DND-41 (cell line): ENCODE data around the gene PHACTR1.

ENCODE experiments used
- ATAC-seq: fragments of 200-7000 bp; cut with Tn5 transposase; 3 replicates; pipeline ENCODE4 v1.9.1; 2021; ENCODE audit warnings: low read depth; ENCODE audit not compliant: insufficient read depth
- DNase-seq: peaks from one replicate; pipeline ENCODE4 v3.0.0-alpha.2; 2020
- H2AFZ ChIP-seq: 2 replicates; pipeline ENCODE4 v1.6.0; 2012; ENCODE audit warnings: low read depth, low read length
- H3K27ac ChIP-seq: 2 replicates; pipeline ENCODE4 v1.5.1; 2012; ENCODE audit warnings: low read length, inconsistent platforms
- H3K27me3 ChIP-seq: fragments of 200-600 bp; sonication (generic); 2 replicates; pipeline ENCODE4 v1.6.0; 2012; ENCODE audit warnings: low read length, mild to moderate bottlenecking, inconsistent platforms; ENCODE audit not compliant: insufficient read depth, poor library complexity
- H3K36me3 ChIP-seq: 2 replicates; pipeline ENCODE4 v1.5.1; 2012; ENCODE audit warnings: low read length, inconsistent platforms; ENCODE audit not compliant: insufficient read depth
- H3K4me1 ChIP-seq: 2 replicates; pipeline ENCODE4 v1.5.1; 2012; ENCODE audit warnings: mild to moderate bottlenecking, low read length; ENCODE audit not compliant: insufficient read depth
- H3K4me2 ChIP-seq: 2 replicates; pipeline ENCODE4 v1.6.0; 2012; ENCODE audit warnings: mild to moderate bottlenecking, moderate library complexity, low read length, inconsistent platforms; ENCODE audit not compliant: insufficient read depth
- H3K4me3 ChIP-seq, 2 experiments: fragments of 200-600 bp in 1 of 2; shearing (Covaris generic) in 1 of 2; 2 replicates each; pipeline ENCODE4 v1.5.1; 2012 to 2016; ENCODE audit warnings: inconsistent platforms in 2 of 2, low read length in 2 of 2, mild to moderate bottlenecking in 2 of 2, low read depth in 1 of 2, moderate library complexity in 1 of 2
- H3K79me2 ChIP-seq: 2 replicates; pipeline ENCODE4 v1.6.0; 2012; ENCODE audit warnings: low read length, inconsistent platforms; ENCODE audit not compliant: insufficient read depth
- H3K9ac ChIP-seq: 2 replicates; pipeline ENCODE4 v1.6.0; 2012; ENCODE audit warnings: low read depth, mild to moderate bottlenecking, inconsistent platforms, low read length, moderate library complexity
- H3K9me3 ChIP-seq: 2 replicates; pipeline ENCODE4 v1.5.1; 2012; ENCODE audit warnings: low read length, moderate library complexity, mild to moderate bottlenecking, inconsistent platforms; ENCODE audit not compliant: insufficient read depth, severe bottlenecking
- H4K20me1 ChIP-seq: 2 replicates; pipeline ENCODE4 v1.6.0; 2012; ENCODE audit warnings: low read length; ENCODE audit not compliant: insufficient read depth
- CTCF ChIP-seq: IDR thresholded peaks from 2 replicates; pipeline ENCODE4 v1.5.1; 2012; ENCODE audit warnings: borderline replicate concordance, low read length, moderate library complexity, mild to moderate bottlenecking; ENCODE audit not compliant: poor library complexity, severe bottlenecking; ENCODE audit errors: extremely low read depth
- EZH2 ChIP-seq: IDR thresholded peaks from 3 replicates; pipeline ENCODE4 v1.6.1; 2012; ENCODE audit warnings: borderline replicate concordance, low read depth, mild to moderate bottlenecking, moderate library complexity, low read length, inconsistent platforms; ENCODE audit not compliant: severe bottlenecking

Gene PHACTR1

GRCh38 chr6:13024616-13025015 lies 308.0 kb downstream of the PHACTR1 start:
- DNase-seq (no peak), ATAC-seq (no peak)
- no peak overlapping the region for H2AFZ ChIP-seq
- no peak overlapping the region for H3K4me2 ChIP-seq
- no peaks in the 10 kb centered on the region for H4K20me1 ChIP-seq
- H3K79me2 ChIP-seq, result no peaks in the 10 kb centered on the region
- H3K4me1 ChIP-seq, result no peaks in the 10 kb centered on the region
- TF ChIP-seq EZH2, result no peak
- H3K4me3 ChIP-seq, result no peak overlapping the region
- no peaks in the 10 kb centered on the region for H3K9me3 ChIP-seq
- H3K36me3 ChIP-seq, result no peaks in the 10 kb centered on the region
- peaks cover 8% of the 10 kb centered on the region for H3K27me3 ChIP-seq
- no peak overlapping the region for H3K9ac ChIP-seq
- H3K27ac ChIP-seq, result no peak overlapping the region

GRCh38 chr6:13025893-13026499 lies 309.4 kb downstream of the PHACTR1 start:
- H3K4me2 ChIP-seq, result no peak overlapping the region
- ATAC-seq (no peak), DNase-seq (no peak)
- no peaks in the 10 kb centered on the region for H3K9me3 ChIP-seq
- no peak overlapping the region for H3K4me3 ChIP-seq
- no peak overlapping the region for H3K27ac ChIP-seq
- H3K27me3 ChIP-seq, result peaks cover 9% of the 10 kb centered on the region
- H4K20me1 ChIP-seq, result no peaks in the 10 kb centered on the region
- H2AFZ ChIP-seq, result no peak overlapping the region
- no peaks in the 10 kb centered on the region for H3K4me1 ChIP-seq
- no peak overlapping the region for H3K9ac ChIP-seq
- H3K36me3 ChIP-seq, result no peaks in the 10 kb centered on the region
- H3K79me2 ChIP-seq, result no peaks in the 10 kb centered on the region
- TF ChIP-seq CTCF (no peak), EZH2 (no peak)

- TF ChIP-seq EZH2 (no peak), CTCF (no peak)
These were observed 310.0 kb downstream of the PHACTR1 start for GRCh38 chr6:13026557-13026956.

GRCh38 chr6:13027207-13027606 lies 310.6 kb downstream of the PHACTR1 start:
- TF ChIP-seq CTCF (no peak), EZH2 (no peak)
- DNase-seq (no peak), ATAC-seq (no peak)
- Histone ChIP-seq H3K9me3 (no peaks in the 10 kb centered on the region), H3K4me2 (no peak overlapping the region), H4K20me1 (no peaks in the 10 kb centered on the region), H2AFZ (no peak overlapping the region), H3K9ac (no peak overlapping the region), H3K4me1 (no peaks in the 10 kb centered on the region), H3K36me3 (no peaks in the 10 kb centered on the region), H3K27ac (no peak overlapping the region), H3K27me3 (peaks cover 9% of the 10 kb centered on the region), H3K4me3 (no peak overlapping the region), H3K79me2 (no peaks in the 10 kb centered on the region)

More at GRCh38 chr6:13026557-13026956, 310.0 kb downstream of the PHACTR1 start:
- H3K9ac ChIP-seq, result no peak overlapping the region
- no peaks in the 10 kb centered on the region for H3K79me2 ChIP-seq
- ATAC-seq, result no peak
- H3K9me3 ChIP-seq, result no peaks in the 10 kb centered on the region
- no peak overlapping the region for H3K4me3 ChIP-seq
- no peaks in the 10 kb centered on the region for H3K4me1 ChIP-seq
- no peak overlapping the region for H3K4me2 ChIP-seq
- H4K20me1 ChIP-seq, result no peaks in the 10 kb centered on the region
- no peak for DNase-seq
- H3K36me3 ChIP-seq, result no peaks in the 10 kb centered on the region
- no peak overlapping the region for H3K27ac ChIP-seq
- peaks cover 9% of the 10 kb centered on the region for H3K27me3 ChIP-seq
- H2AFZ ChIP-seq, result no peak overlapping the region
